Hepatocyte (in vitro differentiated cells): Measurements from ENCODE around the gene SUCNR1.

ENCODE experiments used
- CTCF ChIP-seq: fragments of 200-600 bp; sonication (generic); IDR thresholded peaks from 2 replicates; pipeline ENCODE4 v1.5.1; 2016; ENCODE audit warnings: antibody characterized with exemption, mild to moderate bottlenecking; ENCODE audit not compliant: poor library complexity
- EZH2 ChIP-seq: fragments of 200-600 bp; sonication (generic); IDR thresholded peaks from 2 replicates; pipeline ENCODE4 v1.6.1; 2016; ENCODE audit warnings: antibody characterized with exemption, mild to moderate bottlenecking, borderline replicate concordance

DNA sequence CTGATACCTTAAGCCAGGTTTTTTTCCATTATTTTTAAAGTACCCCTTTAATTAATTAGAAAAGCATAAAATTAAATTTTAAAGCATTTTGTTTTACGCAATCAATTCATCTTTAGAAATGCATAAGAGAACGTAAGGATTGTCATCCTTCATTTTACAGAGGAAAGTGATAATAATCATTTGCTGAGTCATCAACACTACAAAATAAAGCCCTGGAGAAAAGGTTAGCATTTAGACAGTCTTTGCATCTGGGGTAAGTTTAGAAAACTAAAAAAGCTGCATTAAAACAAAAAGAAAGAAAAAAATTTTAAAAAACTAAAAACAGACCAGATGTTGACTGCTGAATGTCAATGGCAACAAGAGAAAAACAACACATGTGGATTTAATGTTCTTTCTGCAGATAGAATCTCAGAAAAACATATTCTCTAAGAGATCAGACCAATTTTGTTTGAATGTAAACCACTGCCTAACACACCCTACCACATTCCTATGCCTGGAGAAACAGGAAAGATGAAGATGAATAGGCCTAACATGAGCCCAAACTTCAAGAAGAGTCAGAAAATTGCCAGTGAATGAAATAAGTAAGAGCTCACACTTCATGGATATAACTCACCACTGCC lies 59.9 kb downstream of the SUCNR1 start:
- TF ChIP-seq CTCF (no peak), EZH2 (no peak)
